HG03108 (cell line): ENCODE data around the gene GPR42.

Experiments used
- ATAC-seq: cut with Tn5 transposase; IDR thresholded peaks from one replicate; pipeline ENCODE4 v1.9.1; 2021; ENCODE audit warnings: moderate library complexity; ENCODE audit not compliant: unreplicated experiment

GPR42 gene, protein sequence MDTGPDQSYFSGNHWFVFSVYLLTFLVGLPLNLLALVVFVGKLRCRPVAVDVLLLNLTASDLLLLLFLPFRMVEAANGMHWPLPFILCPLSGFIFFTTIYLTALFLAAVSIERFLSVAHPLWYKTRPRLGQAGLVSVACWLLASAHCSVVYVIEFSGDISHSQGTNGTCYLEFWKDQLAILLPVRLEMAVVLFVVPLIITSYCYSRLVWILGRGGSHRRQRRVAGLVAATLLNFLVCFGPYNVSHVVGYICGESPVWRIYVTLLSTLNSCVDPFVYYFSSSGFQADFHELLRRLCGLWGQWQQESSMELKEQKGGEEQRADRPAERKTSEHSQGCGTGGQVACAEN

DNA sequence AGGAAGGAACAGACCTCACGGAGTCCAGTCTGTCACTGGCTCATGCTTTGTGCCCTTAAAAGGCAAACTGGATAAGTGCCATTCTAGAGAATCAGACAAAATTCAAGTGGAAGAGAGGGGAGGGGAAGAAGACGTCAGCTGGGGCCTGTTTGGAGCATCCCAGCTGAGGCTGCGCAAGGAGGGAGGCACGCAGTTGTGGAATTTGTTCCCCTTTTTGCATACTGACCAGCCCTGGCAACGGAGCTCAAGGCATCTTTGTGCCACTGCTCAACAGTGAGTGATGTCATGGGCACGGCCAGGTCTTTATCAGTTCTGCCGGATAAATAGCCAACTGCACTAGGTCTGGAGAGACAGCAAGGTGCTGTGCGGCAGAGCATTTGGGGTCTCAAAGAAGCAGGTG, at the start of gene GPR42:
TSS of gene GPR42 (plus strand) at position 347 of the 400 bp plus-strand sequence. CDS start 292 bp downstream, outside the sequence.
- ATAC-seq, result no peak

DNA sequence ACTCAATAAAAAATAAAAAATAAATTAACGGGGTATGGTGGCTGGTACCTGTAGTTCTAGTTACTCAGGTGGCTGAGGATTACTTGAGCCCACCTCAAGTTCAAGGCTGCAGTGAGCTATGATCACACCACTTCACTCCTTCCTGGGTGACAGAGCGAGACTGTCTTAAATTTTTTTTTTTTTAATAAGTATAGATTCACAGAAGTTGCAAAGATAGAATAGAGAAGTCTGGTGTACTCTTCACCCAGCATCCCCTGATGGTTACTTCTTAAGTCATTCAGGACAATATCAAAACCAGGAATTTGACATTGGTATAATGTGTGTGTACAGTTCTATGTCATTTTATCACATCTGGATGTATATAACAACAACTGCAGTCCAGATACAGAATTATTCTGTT, 49.6 kb upstream of the GPR42 start:
- no peak for ATAC-seq

DNA sequence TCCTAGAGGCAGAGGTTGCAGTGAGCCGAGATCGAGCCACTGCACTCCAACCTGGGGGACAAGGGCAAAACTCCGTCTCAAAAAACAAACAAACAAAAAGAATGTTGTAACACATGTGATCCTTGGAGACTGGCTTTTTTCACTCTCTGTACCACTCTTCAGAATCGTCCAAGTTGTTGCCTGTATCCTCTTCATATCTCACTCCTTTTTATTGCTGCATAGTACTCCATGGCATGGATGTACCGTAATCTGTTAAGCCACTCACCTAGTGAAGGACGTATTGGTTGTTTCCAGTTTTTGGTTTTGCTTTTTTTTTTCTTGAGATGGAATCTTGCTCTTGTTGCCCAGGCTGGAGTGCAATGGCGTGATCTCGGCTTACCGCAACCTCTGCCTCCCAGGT, 48.9 kb upstream of the GPR42 start:
- no peak for ATAC-seq

DNA sequence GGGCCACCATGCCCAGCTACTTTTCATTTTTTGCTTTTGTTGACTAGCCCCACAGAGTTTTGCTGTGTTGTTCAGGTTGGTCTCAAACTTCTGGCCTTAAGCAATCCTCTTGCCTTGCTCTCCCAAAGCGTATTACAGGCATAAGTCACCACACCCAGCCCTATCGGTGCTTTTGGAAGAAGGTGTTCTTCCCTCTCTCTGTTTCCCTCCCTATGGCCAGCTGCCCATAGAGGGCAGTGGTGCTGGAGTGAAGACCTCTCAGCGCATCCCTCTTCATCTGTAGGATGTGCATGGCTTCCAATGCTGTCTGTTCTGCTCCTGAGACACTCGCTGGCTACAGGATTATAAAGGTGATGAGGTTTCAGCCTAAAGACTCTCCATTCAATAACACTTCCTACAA, 43.2 kb upstream of the GPR42 start:
- no peak for ATAC-seq

DNA sequence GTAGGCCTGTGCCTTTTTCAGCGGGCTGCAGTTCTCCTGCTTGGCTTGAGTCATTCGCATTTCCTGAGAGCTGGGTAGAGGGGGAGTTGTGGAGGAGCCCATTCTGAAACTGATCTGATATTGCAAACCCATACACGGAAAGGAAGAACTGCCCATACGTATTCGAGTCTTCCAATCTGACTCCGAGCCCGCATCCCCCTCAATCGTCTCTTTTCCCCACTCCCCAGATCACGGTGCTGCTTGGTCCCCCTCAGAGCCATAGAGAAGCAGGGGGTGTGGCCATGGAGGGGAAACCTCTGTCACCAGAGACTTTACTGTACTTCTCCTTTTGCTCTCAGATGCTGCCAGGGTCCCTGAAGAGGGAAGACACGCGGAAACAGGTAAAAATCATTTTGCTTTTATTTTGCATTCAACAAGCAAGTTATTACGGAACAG, 42.0 kb upstream of the GPR42 start, which contains the start of gene CD22:
TSS of gene CD22 (plus strand) at position 337 of the 435 bp plus-strand sequence. CDS start 2,854 bp downstream, outside the sequence.
- no peak for ATAC-seq

DNA sequence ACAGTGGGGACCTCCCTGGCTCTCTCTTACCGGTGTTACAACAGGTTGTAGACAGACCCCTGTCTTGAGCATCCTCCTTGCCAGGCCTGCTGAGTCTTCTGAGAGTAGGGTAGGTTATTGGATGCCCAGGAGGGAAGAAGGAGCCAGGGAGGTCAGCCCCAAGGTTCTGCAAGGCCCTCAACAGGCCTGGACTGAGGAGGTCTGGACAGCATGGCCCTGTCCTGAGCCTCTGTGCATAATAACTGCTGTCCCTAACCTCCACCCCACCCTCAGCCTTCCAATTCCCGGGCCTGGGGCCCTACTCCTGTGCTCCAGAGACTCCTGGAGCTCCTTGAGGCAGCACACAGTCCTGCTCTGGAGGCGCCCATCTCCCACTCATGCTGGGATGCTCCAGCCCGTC, 41.5 kb upstream of the GPR42 start:
- no peak for ATAC-seq

DNA sequence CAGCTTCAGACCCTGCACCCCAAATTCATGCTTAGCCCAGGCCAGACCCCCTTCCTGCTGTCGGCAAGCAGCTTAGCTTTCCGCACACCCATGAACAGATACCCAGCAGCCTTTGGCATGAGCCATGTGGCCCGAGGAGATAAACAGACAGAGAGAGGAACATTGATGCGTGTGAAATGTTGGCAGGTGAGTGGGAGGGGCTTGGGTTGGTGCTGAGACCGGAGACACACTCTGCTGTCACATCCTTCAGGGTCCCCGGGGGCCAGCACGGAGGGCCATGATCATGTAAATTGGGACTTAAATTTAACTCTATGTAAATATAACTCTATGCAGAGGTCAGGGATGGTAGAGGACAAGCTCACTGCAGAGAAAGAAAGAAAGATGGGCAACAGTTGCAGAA, 40.4 kb upstream of the GPR42 start:
- ATAC-seq, result peak; percentile 55

DNA sequence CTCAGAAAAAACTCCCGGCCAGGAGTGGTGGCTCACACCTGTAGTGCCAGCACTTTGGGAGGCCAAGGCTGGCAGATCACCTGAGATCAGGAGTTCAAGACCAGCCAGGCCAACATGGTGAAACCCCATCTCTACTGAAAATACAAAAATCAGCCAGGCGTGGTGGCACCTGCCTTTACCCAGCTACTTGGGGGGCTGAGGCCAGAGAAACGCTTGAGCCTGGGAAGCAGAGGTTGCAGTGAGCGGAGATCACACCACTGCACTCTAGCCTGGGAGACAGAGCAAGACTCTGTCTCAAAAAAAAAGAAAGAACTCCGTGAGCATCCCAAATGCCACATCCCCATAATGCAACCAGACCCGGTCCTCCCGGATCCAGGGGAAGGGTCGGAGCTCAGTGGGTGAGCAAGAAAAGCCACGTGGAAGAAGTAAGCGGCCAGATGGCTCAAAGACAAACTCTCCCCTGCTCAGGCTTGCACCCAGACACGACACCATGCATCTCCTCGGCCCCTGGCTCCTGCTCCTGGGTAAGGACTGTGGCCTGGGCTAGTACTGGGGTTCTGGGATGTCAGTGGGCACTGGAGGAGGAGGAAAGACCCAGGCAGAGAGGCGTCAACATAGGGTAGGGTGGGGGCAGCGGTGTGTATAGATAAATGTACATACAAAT, 39.2 kb upstream of the GPR42 start:
- no peak for ATAC-seq

DNA sequence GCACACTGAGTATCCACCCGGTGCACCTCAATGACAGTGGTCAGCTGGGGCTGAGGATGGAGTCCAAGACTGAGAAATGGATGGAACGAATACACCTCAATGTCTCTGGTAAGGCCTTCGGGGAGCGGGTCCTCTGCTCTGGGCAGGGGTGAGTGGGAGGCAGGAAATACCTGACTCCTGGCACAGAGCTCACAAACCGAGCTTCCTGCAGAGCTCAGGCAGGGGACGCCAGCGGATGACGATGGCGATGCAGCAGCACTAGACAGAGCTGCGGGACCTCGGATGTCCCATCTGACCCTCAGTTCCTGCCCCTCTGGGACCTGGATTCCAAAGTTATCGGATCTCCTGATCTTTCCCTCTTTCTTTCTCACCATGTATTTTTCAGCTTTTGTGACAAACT, 38.1 kb upstream of the GPR42 start:
- peak; percentile 31 for ATAC-seq

DNA sequence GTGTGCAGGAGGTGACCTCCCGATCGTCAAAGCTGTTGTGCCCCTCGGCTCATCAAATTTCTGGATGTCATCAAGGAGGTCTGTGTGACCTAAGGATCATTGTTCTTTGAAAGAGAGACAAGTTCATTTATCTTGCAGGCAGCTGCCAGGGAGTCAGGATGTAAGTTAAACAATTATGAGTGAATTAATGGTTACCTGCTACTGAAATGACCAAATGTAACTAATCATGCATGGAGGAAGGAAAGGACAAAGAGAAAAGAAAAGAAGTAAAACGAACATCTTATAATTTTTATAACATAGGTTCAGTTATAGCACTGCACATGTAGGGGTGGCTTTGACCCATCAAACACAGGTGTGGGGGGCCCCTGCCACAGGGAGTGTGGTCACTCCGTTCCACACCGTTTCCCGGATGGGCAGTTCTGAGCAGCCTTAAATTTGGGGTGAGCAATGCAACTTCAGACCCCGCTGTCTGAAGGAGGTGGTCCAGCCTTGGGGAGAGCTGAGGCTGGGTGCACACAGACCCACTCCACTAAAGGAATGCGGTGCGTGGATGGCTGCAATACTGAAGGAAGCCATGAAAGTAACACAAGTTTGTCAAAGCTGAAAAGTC, 36.6 kb upstream of the GPR42 start:
- no peak for ATAC-seq

DNA sequence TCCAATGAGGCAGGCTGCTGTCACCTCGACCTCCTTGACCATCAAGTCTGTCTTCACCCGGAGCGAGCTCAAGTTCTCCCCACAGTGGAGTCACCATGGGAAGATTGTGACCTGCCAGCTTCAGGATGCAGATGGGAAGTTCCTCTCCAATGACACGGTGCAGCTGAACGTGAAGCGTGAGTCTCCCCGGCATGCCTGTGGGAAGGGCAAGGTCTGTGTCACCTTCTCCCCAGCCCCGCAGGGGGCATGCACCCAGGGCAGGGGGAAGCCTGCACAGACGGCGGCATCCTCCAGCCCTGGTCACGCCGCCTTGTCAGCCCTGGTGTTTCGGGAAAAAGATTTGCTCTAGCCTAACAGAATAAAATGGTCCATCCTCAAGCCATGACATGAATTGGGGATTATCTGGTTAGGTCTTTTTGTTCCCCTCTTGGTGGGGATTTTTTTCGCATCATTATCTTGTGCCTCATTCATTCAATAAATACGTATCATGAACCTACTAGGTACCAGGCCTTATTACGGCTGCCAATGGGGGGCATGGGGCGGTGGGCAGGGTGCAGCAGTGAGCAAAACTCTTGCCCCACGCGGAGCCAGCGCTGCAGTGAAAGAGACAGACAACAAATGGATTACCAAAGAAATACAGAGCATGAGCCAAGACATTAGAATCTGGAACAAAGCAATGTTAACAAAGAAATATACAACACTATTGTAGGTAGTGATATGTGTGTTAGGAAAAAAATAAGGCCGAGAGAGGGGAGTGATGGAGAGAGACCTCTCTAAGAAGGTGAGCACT, 34.5 kb upstream of the GPR42 start:
- no peak for ATAC-seq

DNA sequence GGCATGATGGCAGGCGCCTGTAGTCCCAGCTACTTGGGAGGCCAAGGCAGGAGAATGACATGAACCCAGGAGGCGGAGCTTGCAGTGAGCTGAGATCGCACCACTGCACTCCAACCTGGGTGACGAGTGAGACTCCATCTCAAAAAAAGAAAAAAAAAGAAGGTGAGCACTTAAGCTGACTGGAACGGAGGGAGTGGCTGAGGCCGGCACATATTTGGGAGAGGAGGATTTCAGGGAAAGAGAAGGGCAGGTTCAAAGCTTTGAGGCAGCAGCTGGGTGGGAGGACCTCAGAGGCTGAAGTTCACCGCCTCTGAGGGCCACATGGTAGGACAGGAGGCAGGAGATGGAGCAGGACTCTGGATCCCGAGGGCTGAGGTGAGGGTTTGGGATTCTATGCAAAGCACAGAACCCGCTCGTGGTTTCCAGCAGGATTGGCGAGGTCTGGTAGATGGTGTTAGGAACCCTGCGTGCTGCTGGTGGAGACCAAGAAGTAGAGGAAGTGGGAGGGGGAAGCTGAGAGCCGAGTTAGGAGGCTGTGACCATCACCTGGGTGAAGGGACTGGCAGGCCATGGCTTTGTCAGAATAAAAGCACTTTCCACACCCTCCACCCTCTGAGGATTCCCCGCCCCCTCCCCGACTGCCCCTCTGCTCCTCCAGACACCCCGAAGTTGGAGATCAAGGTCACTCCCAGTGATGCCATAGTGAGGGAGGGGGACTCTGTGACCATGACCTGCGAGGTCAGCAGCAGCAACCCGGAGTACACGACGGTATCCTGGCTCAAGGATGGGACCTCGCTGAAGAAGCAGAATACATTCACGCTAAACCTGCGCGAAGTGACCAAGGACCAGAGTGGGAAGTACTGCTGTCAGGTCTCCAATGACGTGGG, 33.5 kb upstream of the GPR42 start:
- ATAC-seq, result no peak

DNA sequence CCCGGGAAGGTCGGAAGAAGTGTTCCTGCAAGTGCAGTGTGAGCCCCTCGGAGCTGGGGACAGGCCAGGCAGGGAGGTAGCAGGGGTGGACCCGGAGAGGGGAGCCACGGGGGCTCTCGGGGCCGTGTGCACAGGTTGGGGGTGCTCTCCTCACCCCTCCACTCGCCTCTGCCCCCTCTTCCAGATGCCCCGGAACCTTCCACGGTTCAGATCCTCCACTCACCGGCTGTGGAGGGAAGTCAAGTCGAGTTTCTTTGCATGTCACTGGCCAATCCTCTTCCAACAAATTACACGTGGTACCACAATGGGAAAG, 32.9 kb upstream of the GPR42 start:
- ATAC-seq, result no peak

DNA sequence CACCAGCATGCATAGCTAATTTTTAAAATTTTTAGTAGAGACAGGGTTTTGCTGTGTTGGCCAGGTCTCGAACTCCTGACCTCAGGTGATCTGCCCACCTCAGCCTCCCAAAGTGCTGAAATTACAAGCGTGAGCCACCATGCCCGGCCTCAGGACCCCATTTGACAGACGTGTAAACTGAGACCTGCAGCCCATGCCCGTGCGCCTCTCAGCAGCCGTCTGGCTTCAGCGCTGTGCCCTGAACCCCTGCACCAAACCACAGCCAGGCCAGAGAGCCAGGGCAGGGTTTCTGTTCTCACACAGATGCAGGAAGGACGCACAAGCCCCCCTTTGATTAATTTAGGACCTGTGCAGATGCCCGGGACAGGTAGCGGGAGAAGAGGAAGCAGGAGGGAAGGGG, 30.4 kb upstream of the GPR42 start:
- ATAC-seq, result no peak

DNA sequence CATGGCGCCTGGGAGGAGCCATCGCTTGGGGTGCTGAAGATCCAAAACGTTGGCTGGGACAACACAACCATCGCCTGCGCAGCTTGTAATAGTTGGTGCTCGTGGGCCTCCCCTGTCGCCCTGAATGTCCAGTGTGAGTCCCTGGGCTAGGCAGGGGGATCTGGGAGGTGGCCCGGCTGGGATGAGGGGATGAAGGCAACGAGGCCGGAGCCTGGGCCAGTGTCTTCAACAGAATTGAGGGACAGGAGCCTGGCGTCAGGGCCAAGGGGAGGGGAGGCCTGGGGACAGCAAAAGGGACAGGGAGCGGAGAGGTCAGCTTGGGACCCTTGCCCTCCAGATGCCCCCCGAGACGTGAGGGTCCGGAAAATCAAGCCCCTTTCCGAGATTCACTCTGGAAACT, 29.9 kb upstream of the GPR42 start:
- no peak for ATAC-seq

DNA sequence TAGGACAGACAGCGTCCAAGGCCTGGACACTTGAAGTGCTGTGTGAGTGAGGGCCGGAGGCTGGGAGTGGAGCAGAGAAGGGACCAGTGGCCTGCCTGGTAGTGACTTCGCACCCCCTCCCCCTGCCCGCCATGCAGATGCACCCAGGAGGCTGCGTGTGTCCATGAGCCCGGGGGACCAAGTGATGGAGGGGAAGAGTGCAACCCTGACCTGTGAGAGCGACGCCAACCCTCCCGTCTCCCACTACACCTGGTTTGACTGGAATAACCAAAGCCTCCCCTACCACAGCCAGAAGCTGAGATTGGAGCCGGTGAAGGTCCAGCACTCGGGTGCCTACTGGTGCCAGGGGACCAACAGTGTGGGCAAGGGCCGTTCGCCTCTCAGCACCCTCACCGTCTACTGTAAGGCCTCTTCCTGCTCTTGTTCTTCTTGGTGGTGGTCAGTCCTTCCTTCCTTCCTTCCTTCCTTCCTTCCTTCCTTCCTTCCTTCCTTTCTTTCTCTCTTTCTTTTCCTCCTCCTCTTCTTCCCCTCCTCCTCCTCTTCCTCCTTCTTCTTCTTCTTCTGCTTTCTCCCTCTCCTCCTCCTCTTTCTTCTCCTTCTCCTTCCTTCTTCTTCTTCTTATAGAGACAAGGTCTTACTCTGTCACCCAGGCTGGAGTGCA, 29.2 kb upstream of the GPR42 start:
- ATAC-seq, result no peak

DNA sequence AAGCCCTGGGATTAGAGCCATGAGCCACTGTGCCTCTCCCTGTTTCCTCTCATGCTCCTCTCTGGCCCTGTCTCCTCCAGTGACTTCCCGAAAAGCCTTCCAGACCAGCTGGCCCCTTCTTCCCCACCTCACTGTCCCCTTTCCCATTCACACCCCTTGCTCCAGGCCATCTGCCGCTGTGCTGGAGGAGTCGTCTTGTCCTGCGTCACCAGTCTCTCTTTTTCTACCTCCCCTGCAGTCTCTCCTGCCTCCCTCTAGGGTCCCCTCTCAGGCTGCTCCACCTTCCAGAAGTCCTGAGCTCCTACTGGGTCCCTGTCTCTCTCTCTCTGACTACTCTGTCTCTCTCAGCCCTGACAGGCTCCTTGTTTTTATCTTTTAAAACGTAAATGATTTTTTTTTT, 28.4 kb upstream of the GPR42 start:
- ATAC-seq, result no peak

DNA sequence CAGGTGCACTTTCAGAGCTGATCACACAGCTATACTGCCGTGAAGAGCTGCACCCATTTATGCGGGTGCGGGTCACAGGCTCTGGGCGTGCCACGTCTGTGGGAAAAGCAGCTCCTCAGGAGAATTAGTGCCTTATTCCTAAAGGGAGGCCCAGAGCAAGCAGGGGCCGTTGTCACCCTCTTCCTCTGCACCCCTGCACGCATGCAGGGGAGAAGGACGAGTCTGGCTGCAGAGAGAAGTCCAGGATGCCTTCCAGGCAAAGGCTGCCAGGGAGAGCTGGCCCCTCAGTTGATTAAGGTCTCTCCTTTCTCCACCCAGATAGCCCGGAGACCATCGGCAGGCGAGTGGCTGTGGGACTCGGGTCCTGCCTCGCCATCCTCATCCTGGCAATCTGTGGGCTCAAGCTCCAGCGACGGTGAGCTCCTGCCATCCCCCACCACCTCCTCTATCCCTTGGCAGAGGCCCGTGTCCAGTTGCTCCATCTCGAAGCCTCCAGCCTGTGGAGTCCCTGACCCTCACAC, 26.3 kb upstream of the GPR42 start:
- ATAC-seq, result no peak

DNA sequence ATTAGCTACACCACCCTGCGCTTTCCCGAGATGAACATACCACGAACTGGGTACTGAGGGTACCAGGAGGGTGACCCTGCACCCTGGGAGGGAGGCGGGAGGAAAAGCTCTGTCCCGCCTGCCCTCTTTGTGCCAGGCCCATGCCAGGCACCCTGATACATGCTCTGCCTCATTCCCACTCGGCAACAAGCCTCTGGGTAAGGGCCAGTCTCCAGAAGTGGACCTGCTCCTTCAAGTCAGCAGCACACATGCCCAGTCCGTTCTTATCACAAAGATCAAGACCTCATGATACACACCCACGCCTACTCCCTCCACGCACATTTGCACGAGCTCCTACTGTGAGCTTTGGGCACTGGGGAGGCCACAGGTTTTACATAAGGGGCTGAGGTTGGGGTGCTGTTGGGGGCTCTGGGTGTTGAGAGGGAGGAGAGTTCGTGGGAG, 25.2 kb upstream of the GPR42 start:
- ATAC-seq, result no peak
